GM12878 (cell line): ENCODE data around the gene COQ10B. TPM values are rescaled to one million over a fixed set of nuclear protein-coding genes. Genes with fewer than 3 reads are reported as not detected.

ENCODE experiments used
- ATAC-seq: fragments of 200-7000 bp; cut with Tn5 transposase; 3 replicates; pipeline ENCODE4 v1.9.1; 2020; ENCODE audit warnings: mild to moderate bottlenecking, moderate library complexity
- BruUV-seq: library from RNA; stranded (reverse); fragments of 400-500 nt; replicated peaks from 2 replicates; lab custom pipeline; 2021; lab: Mats Ljungman, UMichigan
- CTCF ChIA-PET: fragments of 300-600 bp; sonication (Branson Sonifier 250); formaldehyde crosslinking; extraction: SDS; loops from one replicate; lab custom pipeline; 2021; ENCODE audit warnings: inconsistent platforms; lab: Yijun Ruan, JAX
- POLR2A ChIA-PET: fragments of 350-600 bp; formaldehyde crosslinking; extraction: SDS; loops from one replicate; lab custom pipeline; 2021; ENCODE audit warnings: inconsistent platforms; lab: Charles Lee
- RAD21 ChIA-PET: fragments of 300-600 bp; sonication (Branson Sonifier 250); formaldehyde crosslinking; loops from one replicate; lab custom pipeline; 2023; ENCODE audit warnings: antibody characterized with exemption; ENCODE audit not compliant: unreplicated experiment; lab: Charles Lee
- SMC1A ChIA-PET: fragments of 300-600 bp; sonication (Branson Sonifier 250); formaldehyde crosslinking; loops from one replicate; lab custom pipeline; 2023; ENCODE audit not compliant: unreplicated experiment, uncharacterized antibody; lab: Charles Lee
- DNase-seq: peaks from one replicate; pipeline ENCODE4 v3.0.0-alpha.2; 2011; ENCODE audit warnings: low read depth, low spot score
- FAIRE-seq: peaks from 3 replicates; lab custom pipeline; 2011; peaks lifted over from hg19 to GRCh38; lab: Jason Lieb, UNC
- H2AFZ ChIP-seq: 2 replicates; pipeline ENCODE4 v1.6.0; 2011; ENCODE audit warnings: low read depth, low read length, control low read depth; ENCODE audit not compliant: control insufficient read depth
- H3K27ac ChIP-seq: 2 replicates; pipeline ENCODE4 v1.5.1; 2011; ENCODE audit warnings: control low read depth; ENCODE audit not compliant: control insufficient read depth, insufficient read depth
- H3K27me3 ChIP-seq, 2 experiments: replicated peaks in 1 of 2; 2 replicates each; pipeline versions ENCODE4 v1.6.0 to v1.6.1; 2011; ENCODE audit warnings: low read length in 1 of 2; ENCODE audit not compliant: control insufficient read depth in 2 of 2, insufficient read depth in 2 of 2
- H3K36me3 ChIP-seq, 2 experiments: 2 replicates each; pipeline ENCODE4 v1.5.1; 2011; ENCODE audit warnings: low read length in 1 of 2; ENCODE audit not compliant: control insufficient read depth in 2 of 2, insufficient read depth in 2 of 2
- H3K4me1 ChIP-seq: 2 replicates; pipeline ENCODE4 v1.6.1; 2011; ENCODE audit warnings: mild to moderate bottlenecking, low read length, moderate library complexity, mixed read lengths; ENCODE audit not compliant: control insufficient read depth, insufficient read depth
- H3K4me2 ChIP-seq: 2 replicates; pipeline ENCODE4 v1.6.0; 2011; ENCODE audit warnings: control low read depth; ENCODE audit not compliant: control insufficient read depth, insufficient read depth
- H3K4me3 ChIP-seq: fragments of 200-600 bp; sonication (generic); 2 replicates; pipeline ENCODE4 v1.5.1; 2016
- H3K79me2 ChIP-seq: 2 replicates; pipeline ENCODE4 v1.6.0; 2011; ENCODE audit warnings: low read length; ENCODE audit not compliant: control insufficient read depth, insufficient read depth
- H3K9ac ChIP-seq: 2 replicates; pipeline ENCODE4 v1.8.0; 2011; ENCODE audit warnings: low read length, control low read depth, mixed read lengths; ENCODE audit not compliant: control insufficient read depth, insufficient read depth
- H3K9me3 ChIP-seq: replicated peaks from 3 replicates; pipeline ENCODE4 v1.5.1; 2011; ENCODE audit warnings: mild to moderate bottlenecking, low read length; ENCODE audit not compliant: control insufficient read depth, insufficient read depth
- H4K20me1 ChIP-seq: 2 replicates; pipeline ENCODE4 v1.6.0; 2011; ENCODE audit not compliant: control insufficient read depth, insufficient read depth
- ATF2 ChIP-seq: IDR thresholded peaks from 2 replicates; pipeline ENCODE4 v1.6.1; 2012; ENCODE audit warnings: low read length, inconsistent platforms
- BACH1 ChIP-seq: fragments of 450-650 bp; IDR thresholded peaks from 2 replicates; pipeline ENCODE4 v1.6.1; 2017; ENCODE audit warnings: mild to moderate bottlenecking, borderline replicate concordance
- CHD1 ChIP-seq: IDR thresholded peaks from 2 replicates; pipeline ENCODE4 v1.6.1; 2012; ENCODE audit warnings: low read depth, low read length, improper control_type of control experiment
- EED ChIP-seq: sonication (generic); IDR thresholded peaks from 2 replicates; pipeline ENCODE4 v1.6.1; 2016; ENCODE audit warnings: antibody characterized with exemption, low read depth
- FOXK2 ChIP-seq: fragments of 450-650 bp; IDR thresholded peaks from 2 replicates; pipeline ENCODE4 v1.6.1; 2017; ENCODE audit warnings: mild to moderate bottlenecking, moderate library complexity
- LARP7 ChIP-seq: fragments of 450-650 bp; IDR thresholded peaks from 2 replicates; pipeline ENCODE4 v1.6.1; 2017; ENCODE audit warnings: mild to moderate bottlenecking
- MLLT1 ChIP-seq: fragments of 450-650 bp; IDR thresholded peaks from 2 replicates; pipeline ENCODE4 v1.6.1; 2016; ENCODE audit warnings: mild to moderate bottlenecking
- MYC ChIP-seq: IDR thresholded peaks from 2 replicates; pipeline ENCODE4 v1.6.1; 2011; ENCODE audit warnings: mild to moderate bottlenecking, low read length, moderate library complexity, inconsistent platforms; ENCODE audit not compliant: insufficient read depth, insufficient replicate concordance, insufficient read length, severe bottlenecking
- NFXL1 ChIP-seq: fragments of 450-650 bp; IDR thresholded peaks from 2 replicates; pipeline ENCODE4 v1.6.1; 2017; ENCODE audit warnings: antibody characterized with exemption, mild to moderate bottlenecking, borderline replicate concordance
- PML ChIP-seq: IDR thresholded peaks from 2 replicates; pipeline ENCODE4 v1.6.1; 2012; ENCODE audit warnings: low read length, inconsistent platforms
- POLR2A ChIP-seq: IDR thresholded peaks from 2 replicates; pipeline ENCODE4 v1.6.1; 2011; ENCODE audit warnings: low read depth, mild to moderate bottlenecking, low read length
- POLR2AphosphoS2 ChIP-seq: IDR thresholded peaks from 2 replicates; pipeline ENCODE4 v1.6.1; 2011; ENCODE audit warnings: low read depth, mild to moderate bottlenecking, low read length, improper control_type of control experiment, moderate library complexity
- SREBF1 ChIP-seq: IDR thresholded peaks from 2 replicates; pipeline ENCODE4 v1.6.1; 2012; ENCODE audit warnings: mild to moderate bottlenecking, low read length
- STAT1 ChIP-seq: fragments of 450-650 bp; conservative IDR thresholded peaks from 2 replicates; pipeline ENCODE4 v1.6.1; 2014; ENCODE audit warnings: antibody characterized with exemption, mild to moderate bottlenecking
- whole genome bisulfite sequencing: methylation state at CpG from one replicate; pipeline ENCODE4 v1.1.6; 2016; ENCODE audit warnings: low lambda C conversion rate; ENCODE audit not compliant: insufficient replicate concordance, insufficient coverage; ENCODE audit errors: missing lambda C conversion rate; 5-methylcytosine and 5-hydroxymethylcytosine counted together
- in situ Hi-C: fragments of 300-500 bp; cut with MboI; formaldehyde crosslinking; loops from 9 replicates; pipeline ENCODE4 v1.14.3; 2018; ENCODE audit warnings: mixed read lengths
- intact Hi-C: fragments of 100-400 bp; cut with micrococcal nuclease; formaldehyde crosslinking; loops from one replicate; pipeline ENCODE4 v1.14.2; 2022; ENCODE audit not compliant: unreplicated experiment
- polyA plus RNA-seq, 11 experiments: library from polyadenylated mRNA; depleted of rRNA in 4 of 11; unstranded in 6 of 11; stranded (reverse) in 5 of 11; fragments of >200 nt; fragmentation: Nextera tagmentation in 4 of 11; fragmentation: Illumina TruSeq in 1 of 11; extraction: Ambion mirVana in 4 of 11; extraction: Trizol in 1 of 11; gene quantifications; 1 replicate in 1 of 11; 2 replicates in 10 of 11; pipeline versions ENCODE4 v1.2.1 to v1.2.3, GENCODE V29; 2011 to 2016; ENCODE audit warnings: inconsistent platforms in 2 of 11, missing spikeins in 2 of 11, low read depth in 1 of 11
- total RNA-seq, 4 experiments: library from RNA; depleted of rRNA in 3 of 4; stranded (reverse); fragments of >200 nt in 3 of 4; fragmentation: Illumina TruSeq in 1 of 4; extraction: Trizol in 1 of 4; gene quantifications; 2 replicates each; pipeline versions ENCODE4 v1.2.1 to v1.2.3, GENCODE V29; 2013 to 2021
- TF ChIP-seq, protein P1 (sequence below): IDR thresholded peaks from 2 replicates; pipeline ENCODE4 v1.6.1; 2011; ENCODE audit warnings: low read depth, mild to moderate bottlenecking, low read length, moderate library complexity, borderline replicate concordance; ENCODE audit errors: extremely low read depth
- TF ChIP-seq, protein P2 (sequence below): IDR thresholded peaks from 2 replicates; pipeline ENCODE4 v1.6.1; 2012; ENCODE audit warnings: low read depth, low read length, improper control_type of control experiment
- TF ChIP-seq, protein P3 (sequence below): IDR thresholded peaks from 2 replicates; pipeline ENCODE4 v1.6.1; 2011; ENCODE audit warnings: borderline replicate concordance, low read depth, mild to moderate bottlenecking, moderate library complexity, mixed read lengths, low read length; ENCODE audit not compliant: insufficient read depth; ENCODE audit errors: extremely low read length
- TF ChIP-seq, protein P4 (sequence below): fragments of 450-650 bp; IDR thresholded peaks from 2 replicates; pipeline ENCODE4 v1.6.1; 2014; ENCODE audit warnings: mild to moderate bottlenecking

The COQ10B gene
- total and polyA plus RNA-seq, 10 of the 15 experiments (the other 5 are each of a cell fraction or from before 2014, with no cell fraction given) = 3.6 to 23.2 (median 13.2) TPM

- 76% methylated on average over 7 of the region's 7 CpGs for WGBS
- ATAC-seq = no peak
- peaks cover 84% of the 10 kb centered on the region for H3K79me2 ChIP-seq
- POLR2A ChIA-PET = interaction anchor here (0.6 to 1.0 kb wide), 2 partner anchors 10 to 78 kb away, joined by 3 read pairs; partner anchors contain the start of gene SF3B1
- in situ Hi-C loops (no loop called here), intact Hi-C loops (no loop called here)
- no peak for DNase-seq
- no peak overlapping the region for H2AFZ ChIP-seq
- no peak overlapping the region for H3K4me2 ChIP-seq
- H3K27me3 ChIP-seq = no peaks in the 10 kb centered on the region
- no peak overlapping the region for H3K4me3 ChIP-seq
- RAD21 ChIA-PET = interaction anchor here (0.7 kb wide), 1 partner anchor 82 kb away, joined by 4 read pairs; no protein-coding TSS in a partner anchor
- BruUV-seq = no TSS peak
- TF ChIP-seq, protein P1, sequence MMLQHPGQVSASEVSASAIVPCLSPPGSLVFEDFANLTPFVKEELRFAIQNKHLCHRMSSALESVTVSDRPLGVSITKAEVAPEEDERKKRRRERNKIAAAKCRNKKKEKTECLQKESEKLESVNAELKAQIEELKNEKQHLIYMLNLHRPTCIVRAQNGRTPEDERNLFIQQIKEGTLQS = no peak
- TF ChIP-seq POLR2AphosphoS2 (no peak), CHD1 (no peak), BACH1 (no peak), NFXL1 (no peak), SREBF1 (no peak), LARP7 (no peak), EED (no peak), PML (no peak), MYC (no peak), POLR2A (no peak), ATF2 (no peak), MLLT1 (no peak), FOXK2 (no peak), STAT1 (no peak)
- TF ChIP-seq, protein P2, sequence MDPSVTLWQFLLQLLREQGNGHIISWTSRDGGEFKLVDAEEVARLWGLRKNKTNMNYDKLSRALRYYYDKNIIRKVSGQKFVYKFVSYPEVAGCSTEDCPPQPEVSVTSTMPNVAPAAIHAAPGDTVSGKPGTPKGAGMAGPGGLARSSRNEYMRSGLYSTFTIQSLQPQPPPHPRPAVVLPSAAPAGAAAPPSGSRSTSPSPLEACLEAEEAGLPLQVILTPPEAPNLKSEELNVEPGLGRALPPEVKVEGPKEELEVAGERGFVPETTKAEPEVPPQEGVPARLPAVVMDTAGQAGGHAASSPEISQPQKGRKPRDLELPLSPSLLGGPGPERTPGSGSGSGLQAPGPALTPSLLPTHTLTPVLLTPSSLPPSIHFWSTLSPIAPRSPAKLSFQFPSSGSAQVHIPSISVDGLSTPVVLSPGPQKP = no peak
- TF ChIP-seq, protein P3, sequence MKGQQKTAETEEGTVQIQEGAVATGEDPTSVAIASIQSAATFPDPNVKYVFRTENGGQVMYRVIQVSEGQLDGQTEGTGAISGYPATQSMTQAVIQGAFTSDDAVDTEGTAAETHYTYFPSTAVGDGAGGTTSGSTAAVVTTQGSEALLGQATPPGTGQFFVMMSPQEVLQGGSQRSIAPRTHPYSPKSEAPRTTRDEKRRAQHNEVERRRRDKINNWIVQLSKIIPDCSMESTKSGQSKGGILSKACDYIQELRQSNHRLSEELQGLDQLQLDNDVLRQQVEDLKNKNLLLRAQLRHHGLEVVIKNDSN = no peak
- TF ChIP-seq, protein P4, sequence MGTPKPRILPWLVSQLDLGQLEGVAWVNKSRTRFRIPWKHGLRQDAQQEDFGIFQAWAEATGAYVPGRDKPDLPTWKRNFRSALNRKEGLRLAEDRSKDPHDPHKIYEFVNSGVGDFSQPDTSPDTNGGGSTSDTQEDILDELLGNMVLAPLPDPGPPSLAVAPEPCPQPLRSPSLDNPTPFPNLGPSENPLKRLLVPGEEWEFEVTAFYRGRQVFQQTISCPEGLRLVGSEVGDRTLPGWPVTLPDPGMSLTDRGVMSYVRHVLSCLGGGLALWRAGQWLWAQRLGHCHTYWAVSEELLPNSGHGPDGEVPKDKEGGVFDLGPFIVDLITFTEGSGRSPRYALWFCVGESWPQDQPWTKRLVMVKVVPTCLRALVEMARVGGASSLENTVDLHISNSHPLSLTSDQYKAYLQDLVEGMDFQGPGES = no peak
- H3K36me3 ChIP-seq = peaks cover 3 to 27% of the 10 kb centered on the region in 2 experiments
- no peak for FAIRE-seq
- H3K4me1 ChIP-seq = 0 out of 2 replicates have a peak, but pooled peaks cover 3% of the 10 kb centered on the region
- no peak overlapping the region for H3K27ac ChIP-seq
- CTCF ChIA-PET = interaction anchor here (2.3 kb wide), 1 partner anchor 27 kb away, joined by 6 read pairs; the partner anchor contains the start of gene COQ10B
- H3K9ac ChIP-seq = no peak overlapping the region
- H4K20me1 ChIP-seq = peaks cover 15% of the 10 kb centered on the region
- no peaks in the 10 kb centered on the region for H3K9me3 ChIP-seq
- SMC1A ChIA-PET = no interaction called here
These were observed 27.8 kb upstream of the COQ10B start for GRCh38 chr2:197425550-197425949.
